ENCODE measurements around the gene RHBG.

RHBG gene

GRCh38 chr1:156386949-156387869 lies 18.2 kb downstream of the RHBG start:
- no peak for DNase-seq (ENCODE audit: low read depth)

- no peak for DNase-seq (ENCODE audit: low read depth)
These were observed 18.8 kb downstream of the RHBG start for GRCh38 chr1:156387870-156388173.

GRCh38 chr1:156388174-156389137 lies 19.4 kb downstream of the RHBG start:
- no peak for DNase-seq (ENCODE audit: low read depth)

- DNase-seq (ENCODE audit: low read depth), result no peak
These were observed 20.3 kb downstream of the RHBG start for GRCh38 chr1:156389311-156389710.

- no peak for DNase-seq (ENCODE audit: low read depth)
These were observed 21.7 kb downstream of the RHBG start for GRCh38 chr1:156390469-156391365.

GRCh38 chr1:156391366-156391677 lies 22.3 kb downstream of the RHBG start:
- DNase-seq (ENCODE audit: low read depth), result no peak

- DNase-seq (ENCODE audit: low read depth), result no peak
These were observed 22.7 kb downstream of the RHBG start for GRCh38 chr1:156391701-156392100.

- DNase-seq (ENCODE audit: low read depth), result no peak
These were observed 23.4 kb downstream of the RHBG start for GRCh38 chr1:156392452-156392853.

GRCh38 chr1:156393095-156393494 lies 24.1 kb downstream of the RHBG start:
- DNase-seq (ENCODE audit: low read depth), result no peak

- DNase-seq (ENCODE audit: low read depth), result no peak
These were observed 25.1 kb downstream of the RHBG start for GRCh38 chr1:156394082-156394481.

GRCh38 chr1:156394835-156395461 lies 25.9 kb downstream of the RHBG start:
- no peak for DNase-seq (ENCODE audit: low read depth)

GRCh38 chr1:156399355-156400125 lies 30.5 kb downstream of the RHBG start:
- no peak for DNase-seq (ENCODE audit: low read depth)

GRCh38 chr1:156400191-156400935 lies 31.4 kb downstream of the RHBG start:
- no peak for DNase-seq (ENCODE audit: low read depth)

- no peak for DNase-seq (ENCODE audit: low read depth)
These were observed 32.1 kb downstream of the RHBG start for GRCh38 chr1:156401041-156401574.

GRCh38 chr1:156401681-156402081 lies 32.7 kb downstream of the RHBG start:
- no peak for DNase-seq (ENCODE audit: low read depth)

- no peak for DNase-seq (ENCODE audit: low read depth)
These were observed 33.5 kb downstream of the RHBG start for GRCh38 chr1:156402331-156403020.

- no peak for DNase-seq (ENCODE audit: low read depth)
These were observed 36.7 kb downstream of the RHBG start for GRCh38 chr1:156405670-156406069.

GRCh38 chr1:156406251-156406650 lies 37.2 kb downstream of the RHBG start:
- DNase-seq (ENCODE audit: low read depth), result no peak

- DNase-seq (ENCODE audit: low read depth), result no peak
These were observed 38.3 kb downstream of the RHBG start for GRCh38 chr1:156407344-156407743.

All from T follicular helper cell (primary cell).